Smooth muscle cell (in vitro differentiated cells): ENCODE measurements around the gene TECPR2. TPM values are rescaled to one million over a fixed set of nuclear protein-coding genes. Genes with fewer than 3 reads are reported as not detected.

ENCODE experiments used
- DNase-seq: peaks from one replicate; lab custom pipeline; 2025; ENCODE audit not compliant: unreplicated experiment; lab: John Stamatoyannopoulos, UW
- H2AFZ ChIP-seq: fragments of 200-600 bp; sonication (generic); 2 replicates; pipeline ENCODE4 v1.6.0; 2016; ENCODE audit warnings: antibody characterized with exemption, low read depth, mild to moderate bottlenecking
- H3F3A ChIP-seq: fragments of 200-600 bp; sonication (generic); 2 replicates; pipeline ENCODE4 v1.6.0; 2017; ENCODE audit warnings: antibody characterized with exemption, low read depth
- H3K27ac ChIP-seq: fragments of 200-600 bp; sonication (generic); 2 replicates; pipeline ENCODE4 v1.5.1; 2016; ENCODE audit warnings: low read depth, mild to moderate bottlenecking
- H3K27me3 ChIP-seq: fragments of 200-600 bp; sonication (generic); 2 replicates; pipeline ENCODE4 v1.6.1; 2016; ENCODE audit warnings: low read depth, mild to moderate bottlenecking
- H3K36me3 ChIP-seq: fragments of 200-600 bp; sonication (generic); 2 replicates; pipeline ENCODE4 v1.5.1; 2016; ENCODE audit warnings: low read depth
- H3K4me1 ChIP-seq: fragments of 200-600 bp; sonication (generic); 2 replicates; pipeline ENCODE4 v1.5.1; 2016; ENCODE audit warnings: low read depth
- H3K4me2 ChIP-seq: fragments of 200-600 bp; sonication (generic); 2 replicates; pipeline ENCODE4 v1.6.0; 2016; ENCODE audit warnings: mild to moderate bottlenecking
- H3K4me3 ChIP-seq: fragments of 200-600 bp; sonication (generic); 2 replicates; pipeline ENCODE4 v1.5.1; 2016; ENCODE audit warnings: mild to moderate bottlenecking
- H3K79me2 ChIP-seq: fragments of 200-600 bp; sonication (generic); 2 replicates; pipeline ENCODE4 v1.6.0; 2016; ENCODE audit warnings: low read depth, mild to moderate bottlenecking
- H3K9ac ChIP-seq: fragments of 200-600 bp; sonication (generic); 2 replicates; pipeline ENCODE4 v1.6.0; 2016; ENCODE audit warnings: low read depth
- H3K9me3 ChIP-seq: fragments of 200-600 bp; sonication (generic); replicated peaks from 2 replicates; pipeline ENCODE4 v1.5.1; 2016; ENCODE audit warnings: low read depth
- H4K20me1 ChIP-seq: fragments of 200-600 bp; sonication (generic); 2 replicates; pipeline ENCODE4 v1.6.0; 2016; ENCODE audit warnings: low read depth
- CTCF ChIP-seq: fragments of 200-600 bp; sonication (generic); IDR thresholded peaks from 2 replicates; pipeline ENCODE4 v1.5.1; 2017; ENCODE audit warnings: borderline replicate concordance, mild to moderate bottlenecking, antibody characterized with exemption; ENCODE audit not compliant: insufficient read depth, poor library complexity, severe bottlenecking
- WGBS: methylation state at CpG from one replicate; pipeline ENCODE4 v1.1.7; 2016; ENCODE audit warnings: low lambda C conversion rate; 5-methylcytosine and 5-hydroxymethylcytosine counted together
- polyA plus RNA-seq: library from polyadenylated mRNA; unstranded; fragments of >200 nt; fragmentation: Nextera tagmentation; extraction: Ambion mirVana; gene quantifications from 2 replicates; pipeline ENCODE4 v1.2.1, GENCODE V29; 2016
- total RNA-seq: library from RNA; depleted of rRNA; stranded (reverse); fragments of >200 nt; gene quantifications from 2 replicates; pipeline ENCODE4 v1.2.3, GENCODE V29; 2014

Gene TECPR2
- total and polyA plus RNA-seq, 2 experiments from 2014 or later: 11.0 to 12.2 TPM

- H3K9ac ChIP-seq: no peak overlapping the region
- WGBS: 84% methylated on average over 5 of the region's 5 CpGs
- no peak overlapping the region for H3K27ac ChIP-seq
- no peaks in the 10 kb centered on the region for H4K20me1 ChIP-seq
- no peak overlapping the region for H3K4me2 ChIP-seq
- no peaks in the 10 kb centered on the region for H3K79me2 ChIP-seq
- no peaks in the 10 kb centered on the region for H3K9me3 ChIP-seq
- H3K4me1 ChIP-seq: no peaks in the 10 kb centered on the region
- H3K36me3 ChIP-seq: no peaks in the 10 kb centered on the region
- no peak overlapping the region for H3K4me3 ChIP-seq
- TF ChIP-seq CTCF: no peak
- DNase-seq: no peak
- H3K27me3 ChIP-seq: no peaks in the 10 kb centered on the region
- H3F3A ChIP-seq: no peaks in the 10 kb centered on the region
- H2AFZ ChIP-seq: no peak overlapping the region
Measured at GRCh38 chr14:102484316-102484715, 121.6 kb downstream of the TECPR2 start.

- Histone ChIP-seq H3K4me2 (no peak overlapping the region), H3K79me2 (no peaks in the 10 kb centered on the region), H2AFZ (no peak overlapping the region), H3K4me3 (no peak overlapping the region), H3F3A (no peaks in the 10 kb centered on the region), H4K20me1 (no peaks in the 10 kb centered on the region), H3K27me3 (no peaks in the 10 kb centered on the region), H3K27ac (no peak overlapping the region), H3K9ac (no peak overlapping the region), H3K9me3 (no peaks in the 10 kb centered on the region), H3K36me3 (no peaks in the 10 kb centered on the region), H3K4me1 (no peaks in the 10 kb centered on the region)
- WGBS: 96% methylated on average over 11 of the region's 11 CpGs
- no peak for DNase-seq
- no peak for TF ChIP-seq CTCF
Measured at GRCh38 chr14:102485693-102486512, 123.2 kb downstream of the TECPR2 start.

- Histone ChIP-seq H3K36me3 (no peaks in the 10 kb centered on the region), H3K27me3 (no peaks in the 10 kb centered on the region), H3K9me3 (no peaks in the 10 kb centered on the region), H3F3A (no peaks in the 10 kb centered on the region), H3K9ac (no peak overlapping the region), H2AFZ (no peak overlapping the region), H3K79me2 (no peaks in the 10 kb centered on the region), H3K27ac (peak overlapping the region; percentile 38), H3K4me2 (peak overlapping the region; percentile 49), H3K4me3 (no peak overlapping the region), H4K20me1 (no peaks in the 10 kb centered on the region), H3K4me1 (no peaks in the 10 kb centered on the region)
- WGBS: 75% methylated on average over 17 of the region's 17 CpGs
- DNase-seq: no peak
- no peak for TF ChIP-seq CTCF
Measured at GRCh38 chr14:102486513-102487203, 123.9 kb downstream of the TECPR2 start.
